PFSK-1 (cell line): Measurements from ENCODE around the gene RPS24.

Experiments
- POLR2AphosphoS5 ChIP-seq: IDR thresholded peaks from 2 replicates; pipeline ENCODE4 v1.6.1; 2012; ENCODE audit warnings: low read depth, mild to moderate bottlenecking, control low read depth, low read length, moderate library complexity
- REST ChIP-seq, 2 experiments: IDR thresholded peaks; 2 replicates each; pipeline versions ENCODE4 v1.6.1 to v1.8.0; 2011 to 2012; ENCODE audit warnings: low read depth in 2 of 2, low read length in 2 of 2, control low read depth in 1 of 2, inconsistent platforms in 1 of 2, mild to moderate bottlenecking in 1 of 2, moderate library complexity in 1 of 2; ENCODE audit not compliant: insufficient read depth in 1 of 2

DNA sequence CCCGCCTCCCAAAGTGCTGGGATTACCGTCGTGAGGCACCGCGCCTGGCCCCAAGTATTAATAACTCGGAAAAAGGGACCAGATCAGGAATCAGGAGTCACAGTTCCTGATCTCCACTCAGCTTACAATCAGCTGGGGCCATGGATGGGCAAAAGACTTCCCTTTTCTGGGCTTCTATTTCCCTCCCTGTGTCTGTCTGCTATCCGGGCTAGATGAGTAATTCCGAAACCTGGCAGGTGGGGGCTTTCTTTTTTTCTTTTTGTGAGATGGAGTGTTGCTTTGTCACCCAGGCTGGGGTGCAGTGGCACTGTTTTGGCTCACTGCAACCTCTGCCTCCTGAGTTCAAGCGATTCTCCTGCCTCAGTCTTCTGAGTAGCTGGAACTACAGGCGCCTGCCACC is 11.6 kb downstream of the RPS24 start:
- TF ChIP-seq REST (IDR thresholded peaks at IDR 0.05; ENCODE audit: insufficient read depth in 1 of 2, low read depth in 2 of 2, low read length in 2 of 2) (no peak), POLR2AphosphoS5 (no peak)
